Measurements from ENCODE around the gene GIPC3. TPM values are rescaled to one million over a fixed set of nuclear protein-coding genes. Genes with fewer than 3 reads are reported as not detected.

GIPC3 gene
- total RNA-seq, 2 donors from 2014 or later, result 0.36 to 1.9 TPM

GRCh38 chr19:3586707-3587346 lies 1.5 kb downstream of the GIPC3 start:
- Histone ChIP-seq H3K36me3 (no peaks in the 10 kb centered on the region), H3K27ac (no peak overlapping the region), H3K9me3 (no peaks in the 10 kb centered on the region), H3K4me3 (no peak overlapping the region), H3K27me3 (replicated peaks; ENCODE audit: insufficient read depth) (no peaks in the 10 kb centered on the region), H3K4me1 (replicated peaks) (no peaks in the 10 kb centered on the region)
- TF ChIP-seq POLR2A (IDR thresholded peaks at IDR 0.05), result no peak
- no peak for TF ChIP-seq CTCF (IDR thresholded peaks at IDR 0.05)
- no peak for TF ChIP-seq POLR2AphosphoS5 (IDR thresholded peaks at IDR 0.05)
- 55% methylated on average over 26 of the region's 31 CpGs for WGBS
- no peak for DNase-seq (ENCODE audit: low spot score)
- intact Hi-C loops (cut with DNase I), result no loop called here

GRCh38 chr19:3589439-3589838 lies 4.2 kb downstream of the GIPC3 start:
- Histone ChIP-seq H3K27ac (no peak overlapping the region), H3K4me1 (replicated peaks) (no peaks in the 10 kb centered on the region), H3K36me3 (no peaks in the 10 kb centered on the region), H3K9me3 (no peaks in the 10 kb centered on the region), H3K27me3 (replicated peaks; ENCODE audit: insufficient read depth) (no peaks in the 10 kb centered on the region), H3K4me3 (no peak overlapping the region)
- WGBS, result 88% methylated on average over 11 of the region's 11 CpGs
- intact Hi-C loops (cut with DNase I), result no loop called here
- TF ChIP-seq POLR2AphosphoS5 (IDR thresholded peaks at IDR 0.05), result no peak
- no peak for TF ChIP-seq POLR2A (IDR thresholded peaks at IDR 0.05)
- no peak for TF ChIP-seq CTCF (IDR thresholded peaks at IDR 0.05)
- DNase-seq (ENCODE audit: low spot score), result no peak

GRCh38 chr19:3589949-3590348 lies 4.7 kb downstream of the GIPC3 start:
- H3K9me3 ChIP-seq, result no peaks in the 10 kb centered on the region
- TF ChIP-seq POLR2A (IDR thresholded peaks at IDR 0.05) (no peak), POLR2AphosphoS5 (IDR thresholded peaks at IDR 0.05) (no peak), CTCF (IDR thresholded peaks at IDR 0.05) (no peak)
- no peaks in the 10 kb centered on the region for H3K27me3 ChIP-seq (replicated peaks; ENCODE audit: insufficient read depth)
- intact Hi-C loops (cut with DNase I), result no loop called here
- H3K36me3 ChIP-seq, result no peaks in the 10 kb centered on the region
- no peaks in the 10 kb centered on the region for H3K4me1 ChIP-seq (replicated peaks)
- no peak overlapping the region for H3K27ac ChIP-seq
- no peak for DNase-seq (ENCODE audit: low spot score)
- 92% methylated on average over 22 of the region's 22 CpGs for WGBS
- H3K4me3 ChIP-seq, result no peak overlapping the region

GRCh38 chr19:3590991-3591659 lies 5.8 kb downstream of the GIPC3 start:
- H3K36me3 ChIP-seq, result no peaks in the 10 kb centered on the region
- no peak for TF ChIP-seq CTCF (IDR thresholded peaks at IDR 0.05)
- no peak for TF ChIP-seq POLR2A (IDR thresholded peaks at IDR 0.05)
- TF ChIP-seq POLR2AphosphoS5 (IDR thresholded peaks at IDR 0.05), result no peak
- 84% methylated on average over 8 of the region's 8 CpGs for WGBS
- H3K4me3 ChIP-seq, result no peak overlapping the region
- no peaks in the 10 kb centered on the region for H3K9me3 ChIP-seq
- no peaks in the 10 kb centered on the region for H3K4me1 ChIP-seq (replicated peaks)
- H3K27me3 ChIP-seq (replicated peaks; ENCODE audit: insufficient read depth), result no peaks in the 10 kb centered on the region
- H3K27ac ChIP-seq, result no peak overlapping the region
- intact Hi-C loops (cut with DNase I), result no loop called here
- DNase-seq (ENCODE audit: low spot score), result no peak

Measured in prostate gland (tissue), 2 donors.